BJ (cell line): ENCODE measurements around the gene IGDCC3. TPM values are rescaled to one million over a fixed set of nuclear protein-coding genes. Genes with fewer than 3 reads are reported as not detected.

ENCODE experiments used
- CTCF ChIA-PET: fragments of 350-600 bp; formaldehyde crosslinking; extraction: SDS; loops from one replicate; lab custom pipeline; 2021; ENCODE audit warnings: antibody characterized with exemption, inconsistent platforms; lab: Yijun Ruan, JAX
- POLR2A ChIA-PET: fragments of 300-600 bp; sonication (Branson Sonifier 250); formaldehyde crosslinking; extraction: SDS; loops from one replicate; lab custom pipeline; 2021; ENCODE audit warnings: antibody characterized with exemption; lab: Charles Lee
- DNase-seq: peaks from one replicate; pipeline ENCODE4 v3.0.0-alpha.2; 2011; ENCODE audit warnings: low read depth
- H3K27me3 ChIP-seq: 2 replicates; pipeline ENCODE4 v1.6.0; 2011; ENCODE audit warnings: low read length; ENCODE audit not compliant: control insufficient read depth, insufficient read depth
- H3K36me3 ChIP-seq: 2 replicates; pipeline ENCODE4 v1.5.1; 2011; ENCODE audit warnings: low read length; ENCODE audit not compliant: control insufficient read depth, insufficient read depth
- H3K4me3 ChIP-seq: 2 replicates; pipeline ENCODE4 v1.5.1; 2011; ENCODE audit warnings: low read depth, mild to moderate bottlenecking, control low read depth, low read length
- CTCF ChIP-seq: IDR thresholded peaks from 2 replicates; pipeline ENCODE4 v1.5.1; 2011; ENCODE audit warnings: low read depth, mild to moderate bottlenecking, control low read depth, inconsistent platforms, low read length, moderate library complexity; ENCODE audit not compliant: insufficient read depth
- polyA plus RNA-seq: library from polyadenylated mRNA; depleted of rRNA; stranded (reverse); fragments of >200 nt; gene quantifications from 2 replicates; pipeline ENCODE4 v1.2.3, GENCODE V29; 2011

IGDCC3 gene
- polyA plus RNA-seq, 1 experiment: not detected

- DNase-seq: no peak
- Histone ChIP-seq H3K36me3 (no peaks in the 10 kb centered on the region), H3K4me3 (no peak overlapping the region), H3K27me3 (peaks cover 4% of the 10 kb centered on the region)
- POLR2A ChIA-PET: no interaction called here
- no peak for TF ChIP-seq CTCF
- CTCF ChIA-PET: interaction anchor here (0.6 to 20.1 kb wide), 14 partner anchors 8 to 201 kb away, joined by 3 to 454 read pairs (median 6); partner anchors contain the start of gene CLPX
These were observed 8.6 kb upstream of the IGDCC3 start for GRCh38 chr15:65386376-65386775.

GRCh38 chr15:65385870-65386258, 8.1 kb upstream of the IGDCC3 start:
- Histone ChIP-seq H3K27me3 (peaks cover 4% of the 10 kb centered on the region), H3K36me3 (no peaks in the 10 kb centered on the region), H3K4me3 (no peak overlapping the region)
- no peak for TF ChIP-seq CTCF
- ChIA-PET CTCF (interaction anchor here (0.6 to 20.1 kb wide), 18 partner anchors 9 to 200 kb away, joined by 3 to 454 read pairs (median 6); partner anchors contain the start of gene CLPX), POLR2A (no interaction called here)
- DNase-seq: no peak

DNA sequence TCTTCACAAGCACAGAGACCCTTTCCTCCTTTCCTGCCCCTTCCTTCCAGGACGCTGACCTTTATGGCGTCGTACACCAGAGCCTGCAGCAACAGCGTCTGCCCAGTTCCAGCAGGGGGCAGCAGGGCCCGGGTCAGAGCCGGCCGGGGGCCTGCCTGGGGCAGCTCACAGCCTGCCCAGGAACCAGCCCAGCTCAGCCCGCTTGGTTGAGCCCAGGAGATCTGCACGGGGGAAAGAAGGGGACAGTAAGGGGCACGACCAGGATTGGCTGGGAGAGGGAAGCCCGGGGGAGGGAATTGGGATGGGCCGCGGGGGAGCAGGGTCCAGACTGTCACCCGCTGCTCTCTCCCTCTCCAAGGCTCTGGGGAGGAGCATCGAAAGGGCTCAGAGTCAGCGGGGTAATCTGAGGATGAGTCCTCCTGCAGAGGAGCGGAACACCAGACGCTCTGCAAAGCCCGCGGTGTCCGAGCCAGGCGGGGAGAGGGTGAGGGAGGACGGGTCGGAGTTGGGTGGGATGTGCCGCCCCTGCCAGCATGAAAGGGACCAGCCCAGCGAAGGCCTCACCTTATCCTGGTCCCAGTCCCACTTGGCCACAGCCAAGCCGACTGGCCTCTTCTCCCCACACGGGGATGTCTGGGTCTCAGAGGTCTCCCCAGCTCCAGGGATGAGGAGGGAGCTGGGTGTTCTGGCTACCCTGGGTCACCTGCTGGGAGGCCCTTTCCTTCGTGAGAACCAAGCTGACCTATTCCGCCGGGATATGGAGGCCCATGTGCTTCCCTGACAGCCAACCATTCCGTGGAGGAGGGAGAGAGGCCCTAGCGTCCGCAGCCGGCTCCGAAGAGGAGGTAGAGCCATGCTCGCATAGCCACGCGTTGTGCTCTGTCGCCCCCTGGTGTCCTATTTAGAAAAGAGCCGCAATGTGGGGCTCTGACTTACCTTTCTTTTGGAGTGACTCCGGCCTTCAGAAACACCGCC, 7.4 kb upstream of the IGDCC3 start:
- Histone ChIP-seq H3K36me3 (no peaks in the 10 kb centered on the region), H3K27me3 (peaks cover 5% of the 10 kb centered on the region), H3K4me3 (no peak overlapping the region)
- POLR2A ChIA-PET: no interaction called here
- TF ChIP-seq CTCF: peak; percentile 85
- DNase-seq: no peak
- CTCF ChIA-PET: interaction anchor here (0.6 to 20.1 kb wide), 21 partner anchors 9 to 1367 kb away, joined by 3 to 454 read pairs (median 5); partner anchors contain the start of gene CLPX

DNA sequence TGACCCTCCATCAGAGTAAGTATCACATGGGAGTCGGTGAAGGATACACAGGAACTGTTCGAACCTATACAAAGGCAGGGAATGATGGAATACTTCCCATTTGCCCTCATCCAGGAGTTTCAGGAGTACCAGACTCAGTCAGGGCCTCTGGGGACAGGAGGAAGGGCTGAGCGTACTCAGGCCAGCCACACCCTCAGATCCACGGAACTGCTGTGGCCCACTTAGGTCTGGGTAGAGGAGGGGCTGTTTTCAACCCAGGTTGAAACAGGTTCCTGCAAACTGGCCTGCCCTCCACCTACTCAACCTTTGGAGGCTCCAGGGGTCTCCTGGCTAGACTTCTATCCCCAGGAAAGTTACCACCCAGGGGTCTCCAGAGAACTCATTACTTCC, 6.7 kb upstream of the IGDCC3 start:
- no peak for TF ChIP-seq CTCF
- Histone ChIP-seq H3K27me3 (peaks cover 11% of the 10 kb centered on the region), H3K36me3 (no peaks in the 10 kb centered on the region), H3K4me3 (no peak overlapping the region)
- CTCF ChIA-PET: interaction anchor here (0.6 to 20.1 kb wide), 9 partner anchors 12 to 84 kb away, joined by 3 to 454 read pairs (median 7); no protein-coding TSS in a partner anchor
- POLR2A ChIA-PET: no interaction called here
- no peak for DNase-seq

DNA sequence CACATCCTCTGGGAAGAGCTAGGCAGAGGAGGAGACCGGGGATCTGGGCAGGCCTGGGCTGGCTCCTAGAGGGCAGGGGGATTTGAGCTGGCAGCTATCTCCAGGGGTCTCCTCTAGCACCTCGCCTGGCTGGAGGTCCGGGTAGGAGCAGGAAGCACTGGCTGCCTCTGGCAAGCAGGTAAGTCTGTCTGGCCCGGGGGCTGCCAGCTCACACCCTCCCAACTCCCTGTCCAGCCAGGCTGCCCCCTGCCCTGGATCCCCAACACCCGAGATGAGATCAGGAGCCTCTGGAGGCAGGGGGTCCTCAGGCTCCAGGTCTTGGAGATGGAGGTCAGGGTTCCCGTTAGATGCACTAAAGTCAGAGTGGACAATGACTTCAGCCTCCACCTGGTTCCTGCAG, 6.2 kb upstream of the IGDCC3 start:
- Histone ChIP-seq H3K4me3 (no peak overlapping the region), H3K36me3 (no peaks in the 10 kb centered on the region), H3K27me3 (peaks cover 12% of the 10 kb centered on the region)
- CTCF ChIA-PET: interaction anchor here (0.6 to 20.1 kb wide), 6 partner anchors 10 to 62 kb away, joined by 3 to 454 read pairs (median 4); no protein-coding TSS in a partner anchor
- DNase-seq: no peak
- no peak for TF ChIP-seq CTCF
- POLR2A ChIA-PET: no interaction called here
